NCI-H524 treated with DMSO at 0.1 percent for 48 hours (cell line): ENCODE measurements around the gene MAD1L1.
"Not testable (repeated sequence)": the region's sequence is repeated elsewhere in the genome, so short reads cannot be mapped to it uniquely, and the experiment has no call there.

Experiments
- DNase-seq: peaks from one replicate; lab custom pipeline; 2025; lab: John Stamatoyannopoulos, UW

MAD1L1 gene

DNA sequence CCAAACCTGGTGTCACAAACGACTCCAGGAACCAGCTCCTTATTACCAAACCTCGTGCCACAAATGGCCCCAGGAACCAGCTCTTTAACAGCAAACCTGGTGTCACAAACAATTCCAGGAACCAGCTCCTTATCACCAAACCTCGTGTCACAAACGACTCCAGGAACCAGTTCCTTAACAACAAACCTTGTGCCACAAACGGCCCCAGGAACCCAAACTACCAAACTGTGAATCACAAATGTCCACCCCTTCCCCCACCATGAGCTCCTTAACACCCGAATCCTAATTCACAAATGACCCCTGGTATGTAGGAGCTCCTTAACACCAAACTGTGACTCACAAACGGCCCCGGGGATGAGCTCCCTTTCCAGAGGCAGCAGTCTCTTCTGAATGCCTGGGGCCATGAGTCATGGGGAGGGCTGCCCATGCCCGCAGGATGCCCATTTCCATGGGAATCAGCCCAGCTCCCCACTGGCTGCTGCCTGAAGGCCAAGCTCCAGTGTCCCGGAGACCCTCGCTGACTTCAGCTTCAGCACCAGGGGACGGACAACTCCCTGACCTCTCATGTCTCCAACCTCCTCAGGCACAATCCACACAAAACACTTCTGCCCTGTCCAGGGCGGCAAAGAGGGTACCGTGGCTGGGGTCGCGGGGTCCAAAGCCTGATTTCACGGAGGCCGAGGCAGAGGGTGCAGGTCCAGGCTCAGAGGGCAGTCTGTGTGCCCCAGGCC is 349.5 kb downstream of the MAD1L1 start:
- no peak for DNase-seq

- no peak for DNase-seq
These were observed 350.3 kb downstream of the MAD1L1 start for GRCh38 chr7:1882451-1882850.

GRCh38 chr7:1881946-1882345 is 350.8 kb downstream of the MAD1L1 start:
- no peak for DNase-seq

DNA sequence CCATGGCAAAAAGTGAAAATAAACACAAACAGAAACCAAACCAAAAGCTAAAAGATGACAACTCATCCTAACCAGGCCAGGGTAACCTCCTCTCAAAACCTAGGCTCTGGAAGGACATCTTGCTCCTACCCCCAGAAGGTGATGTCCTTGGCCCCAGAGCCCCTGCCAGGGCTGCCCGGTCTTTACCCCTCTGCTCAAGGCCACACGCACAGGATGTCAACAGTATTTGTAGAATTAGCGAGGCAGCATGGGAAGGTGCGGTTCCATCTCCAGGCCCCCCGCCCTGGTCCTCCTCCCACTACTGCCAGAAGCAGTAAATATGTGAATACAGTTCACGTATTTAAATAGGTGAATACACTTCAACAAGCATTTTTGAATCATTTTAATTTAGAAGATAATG is 356.1 kb downstream of the MAD1L1 start:
- DNase-seq: not testable (repeated sequence)

DNA sequence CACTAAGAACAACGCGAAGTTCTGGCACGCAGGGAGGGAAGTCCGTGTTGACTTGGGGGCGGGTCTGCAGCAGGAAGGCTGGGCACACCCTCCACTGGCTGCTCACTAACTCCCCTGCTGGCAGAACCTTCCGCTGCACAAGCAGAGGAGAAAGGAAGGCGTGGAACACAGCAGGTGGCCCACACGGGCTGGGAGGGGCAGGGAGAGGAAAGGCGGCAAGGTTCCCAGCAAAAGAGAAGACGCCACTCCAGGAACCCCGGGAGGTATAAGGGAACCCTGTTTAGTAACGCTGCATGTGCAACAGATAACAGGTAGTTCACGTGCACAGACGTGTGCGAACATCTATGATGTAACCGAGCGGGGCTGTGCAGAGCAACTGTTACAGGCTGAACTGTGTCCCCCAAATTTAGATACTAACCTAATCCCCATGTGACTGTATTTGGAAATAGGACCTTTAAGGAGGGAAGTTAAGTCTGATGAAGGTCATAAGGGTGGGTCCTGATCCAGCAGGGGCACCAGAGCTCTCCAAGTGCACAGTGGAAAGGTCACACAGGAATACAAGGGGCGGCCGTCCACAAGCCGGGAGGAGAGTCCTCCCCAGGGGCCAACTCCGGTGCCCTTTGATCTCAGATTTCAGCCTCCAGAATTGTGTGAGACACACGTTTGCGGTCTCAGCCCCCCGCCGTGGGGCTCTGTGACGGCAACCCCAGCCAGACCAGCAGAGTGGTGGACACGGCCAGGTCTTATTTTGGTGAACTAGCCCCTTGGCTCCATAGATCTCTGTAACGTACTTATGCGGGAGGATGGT is 357.1 kb downstream of the MAD1L1 start:
- not testable (repeated sequence) for DNase-seq

- DNase-seq: peak; percentile 75
These were observed 358.0 kb downstream of the MAD1L1 start for GRCh38 chr7:1874590-1875391.

- no peak for DNase-seq
These were observed 358.7 kb downstream of the MAD1L1 start for GRCh38 chr7:1873857-1874589.

GRCh38 chr7:1873421-1873820 is 359.3 kb downstream of the MAD1L1 start:
- no peak for DNase-seq

DNA sequence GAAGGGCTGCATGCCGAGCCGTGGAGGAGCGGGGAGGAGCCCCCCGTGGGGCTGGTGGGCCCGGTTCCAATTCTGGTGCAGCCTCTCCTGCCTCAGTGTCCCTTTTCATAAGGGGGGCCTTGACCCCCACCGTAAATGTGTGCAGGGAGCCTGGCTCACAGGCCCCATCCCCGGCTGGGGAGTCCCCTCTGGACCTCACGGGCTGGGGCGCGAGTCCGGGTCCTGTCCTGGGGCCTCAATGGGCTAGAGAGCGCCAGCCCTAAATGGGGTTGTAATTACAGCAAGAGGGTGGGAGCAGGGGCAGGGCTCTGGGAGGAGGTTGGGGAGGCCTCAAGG is 359.7 kb downstream of the MAD1L1 start:
- DNase-seq: no peak

GRCh38 chr7:1872191-1873069 is 360.3 kb downstream of the MAD1L1 start:
- DNase-seq: no peak

- DNase-seq: no peak
These were observed 363.2 kb downstream of the MAD1L1 start for GRCh38 chr7:1869452-1870130.

DNA sequence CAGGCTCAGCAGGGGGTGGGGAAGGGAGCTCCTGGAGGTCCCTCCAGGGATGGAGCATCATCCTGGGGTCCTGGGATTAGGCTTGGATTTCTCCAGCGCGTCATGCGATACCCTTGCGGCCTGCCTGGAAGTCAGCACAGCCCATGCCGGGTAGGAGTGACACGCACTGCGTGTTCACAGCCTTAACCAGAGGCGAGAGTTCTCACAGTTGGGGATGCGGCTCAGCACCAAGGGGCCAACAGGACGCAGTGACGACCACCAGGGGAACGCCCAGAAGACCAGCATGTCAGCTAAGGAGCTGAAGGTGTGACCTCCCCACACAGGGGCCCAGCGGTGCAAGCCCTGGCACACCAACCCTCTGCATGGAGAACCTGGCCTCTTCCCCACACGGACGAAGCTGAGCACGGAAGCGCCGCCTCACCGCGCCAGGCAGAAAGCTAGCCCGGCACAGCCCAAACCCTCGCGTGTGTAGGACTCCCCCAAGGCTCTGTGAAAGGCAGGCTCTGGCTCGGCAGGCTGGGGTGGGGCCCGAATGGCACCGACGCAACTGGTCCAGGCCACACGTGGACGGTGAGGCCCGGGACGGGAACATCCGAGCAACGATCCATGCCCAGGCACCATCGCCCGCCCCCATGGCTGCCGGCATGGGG is 364.1 kb downstream of the MAD1L1 start:
- DNase-seq: no peak

- no peak for DNase-seq
These were observed 365.1 kb downstream of the MAD1L1 start for GRCh38 chr7:1867370-1868260.

DNA sequence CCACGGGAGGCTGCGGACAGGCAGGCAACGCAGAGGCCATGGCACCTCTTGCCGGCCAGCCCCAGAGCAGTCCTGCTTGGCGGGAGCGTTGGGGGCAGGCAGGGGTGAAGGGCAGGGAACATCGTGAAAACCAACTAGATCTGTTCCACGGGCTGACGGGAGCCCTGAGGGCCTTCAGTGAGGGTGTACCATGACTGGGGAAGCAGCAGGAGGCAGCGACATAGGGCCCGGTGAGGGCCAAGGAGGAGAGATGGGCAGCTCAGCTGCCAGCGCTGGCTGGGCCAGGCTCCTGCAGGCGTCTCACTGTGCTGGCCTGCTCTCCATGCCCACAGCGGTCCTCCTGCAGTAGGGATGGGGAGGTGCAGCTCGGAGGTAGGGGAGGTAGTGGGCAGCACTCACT is 366.1 kb downstream of the MAD1L1 start:
- DNase-seq: no peak

DNA sequence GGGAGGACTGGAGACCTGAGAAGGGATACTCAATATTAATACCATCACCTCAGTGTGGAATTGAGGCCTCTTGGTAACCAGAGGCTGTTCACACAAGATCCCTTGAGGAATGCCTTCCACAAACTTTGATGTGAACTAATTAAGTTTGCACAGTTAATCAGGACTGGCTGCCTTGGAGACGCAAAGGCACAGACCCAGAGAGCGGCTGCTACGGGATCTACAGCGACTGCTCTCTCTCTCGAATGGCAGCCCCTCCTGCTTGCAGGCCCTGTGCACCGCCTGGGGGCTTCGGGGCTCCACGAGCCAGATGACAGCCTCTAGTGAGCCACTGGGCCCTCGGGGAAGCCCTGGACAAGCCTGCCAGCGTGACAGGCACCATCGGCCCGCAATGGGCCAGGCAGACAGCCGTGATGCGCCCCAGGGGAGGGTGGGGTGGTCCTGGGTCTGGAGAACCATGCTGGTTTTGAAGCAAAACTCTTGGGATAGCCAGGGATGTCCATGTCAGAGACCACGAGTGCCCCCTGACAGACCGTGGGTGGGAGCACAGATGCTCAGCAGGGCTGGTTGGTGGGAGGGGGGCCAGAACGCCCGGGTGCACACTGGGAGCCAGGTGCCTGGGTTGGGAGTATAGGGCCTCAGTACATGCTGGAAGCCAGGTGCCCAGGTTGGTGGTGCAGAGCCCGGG is 367.0 kb downstream of the MAD1L1 start:
- DNase-seq: no peak

DNA sequence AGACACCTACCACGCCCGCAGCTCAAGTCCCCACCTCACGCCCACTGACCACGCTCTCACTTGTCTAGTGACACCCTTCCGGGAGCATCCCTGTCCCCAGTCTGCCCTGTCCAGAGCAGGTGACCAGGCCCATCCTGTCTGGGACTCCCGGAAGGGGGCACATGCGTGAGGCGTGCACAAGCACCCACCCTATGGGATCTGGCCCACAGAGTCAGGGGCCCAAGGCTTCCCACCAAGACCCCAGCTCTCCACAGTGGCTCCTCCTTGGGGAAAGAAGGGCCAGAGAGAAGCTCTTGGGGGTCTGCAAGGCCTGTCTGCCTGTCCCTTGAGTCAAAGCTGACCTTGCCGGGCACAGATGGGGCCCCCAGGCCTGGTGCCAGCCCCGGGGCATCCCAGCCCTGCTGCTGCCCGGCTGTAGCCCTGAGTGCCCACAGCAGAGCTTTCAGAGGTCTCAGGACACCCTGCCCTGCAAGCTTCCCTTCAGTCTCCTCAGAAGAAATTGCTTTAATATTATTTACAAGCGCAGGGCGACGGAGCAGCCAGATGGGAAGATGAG is 367.7 kb downstream of the MAD1L1 start:
- DNase-seq: no peak

GRCh38 chr7:1864161-1864940 is 368.4 kb downstream of the MAD1L1 start:
- DNase-seq: no peak
